Spleen (tissue), 11 donors: ENCODE results near the gene INSR. TPM values are rescaled to one million over a fixed set of nuclear protein-coding genes. Genes with fewer than 3 reads are reported as not detected.

Source experiments
- DNase-seq: peaks from one replicate; pipeline ENCODE4 v3.0.0-alpha.2; 2020
- H3K27ac ChIP-seq, 8 donors: fragments of 200-600 bp; sonication (generic) in 7 of 8; 1 replicate in 4 of 8; 2 replicates in 4 of 8; pipeline versions ENCODE4 v1.5.0 to v1.8.0; 2016 to 2021; ENCODE audit warnings: inconsistent platforms in 4 of 8, mild to moderate bottlenecking in 4 of 8, moderate library complexity in 1 of 8
- H3K27me3 ChIP-seq, 7 donors: fragments of 200-600 bp; sonication (generic) in 6 of 7; replicated peaks in 1 of 7; 1 replicate in 4 of 7; 2 replicates in 3 of 7; pipeline versions ENCODE4 v1.5.0 to v1.8.0; 2016 to 2021; ENCODE audit warnings: inconsistent platforms in 3 of 7, mild to moderate bottlenecking in 1 of 7
- H3K36me3 ChIP-seq, 6 donors: fragments of 200-600 bp; sonication (generic) in 5 of 6; 1 replicate in 4 of 6; 2 replicates in 2 of 6; pipeline versions ENCODE4 v1.5.0 to v1.8.0; 2016 to 2021; ENCODE audit warnings: inconsistent platforms in 2 of 6
- H3K4me1 ChIP-seq, 6 donors: fragments of 200-600 bp; sonication (generic) in 5 of 6; 1 replicate in 3 of 6; 2 replicates in 3 of 6; pipeline versions ENCODE4 v1.5.0 to v1.8.0; 2016 to 2021; ENCODE audit warnings: inconsistent platforms in 3 of 6
- H3K4me3 ChIP-seq, 8 donors: fragments of 200-600 bp; sonication (generic) in 7 of 8; 1 replicate in 4 of 8; 2 replicates in 4 of 8; pipeline versions ENCODE4 v1.5.0 to v1.8.0; 2016 to 2021; ENCODE audit warnings: inconsistent platforms in 4 of 8, mild to moderate bottlenecking in 4 of 8, moderate library complexity in 2 of 8
- H3K9me3 ChIP-seq, 8 donors: fragments of 200-600 bp; sonication (generic) in 7 of 8; 1 replicate in 4 of 8; 2 replicates in 4 of 8; pipeline versions ENCODE4 v1.5.0 to v1.8.0; 2016 to 2021; ENCODE audit warnings: inconsistent platforms in 4 of 8
- POLR2A ChIP-seq, 3 donors: fragments of 450-650 bp; IDR thresholded peaks; one replicate each; pipeline ENCODE4 v1.5.1; 2017; ENCODE audit warnings: antibody characterized with exemption in 3 of 3, mild to moderate bottlenecking in 1 of 3
- POLR2AphosphoS5 ChIP-seq, 3 donors: sonication (generic); formaldehyde crosslinking; IDR thresholded peaks; one replicate each; pipeline ENCODE4 v1.5.1; 2017; ENCODE audit warnings: antibody characterized with exemption in 3 of 3
- WGBS, 5 donors: extraction: QIAGEN DNeasy Blood & Tissue Kit in 3 of 5; methylation state at CpG; one replicate each; pipeline versions ENCODE4 v1.1.5 to v1.1.7; 2013 to 2018; 5-methylcytosine and 5-hydroxymethylcytosine counted together
- intact Hi-C: fragments of 100-400 bp; cut with DNase I; formaldehyde crosslinking; loops from one replicate; pipeline ENCODE4 v1.15.0; 2023; ENCODE audit warnings: low total_unique reads
- polyA plus RNA-seq, 3 donors: library from polyadenylated mRNA; stranded (reverse); fragments of 200-250 nt; gene quantifications; one replicate each; pipeline ENCODE4 v1.2.1, GENCODE V29; 2013
- total RNA-seq, 7 donors: library from RNA; depleted of rRNA in 3 of 7; stranded (reverse); fragments of >200 nt in 3 of 7; fragmentation: NEBNext Ultra II Directional in 4 of 7; extraction: Animal tissue kit (Norgen Biotek cat#: 25700) in 4 of 7; gene quantifications; one replicate each; pipeline versions ENCODE4 v1.1.0 to v1.2.1, GENCODE V29; 2016 to 2021
- TF ChIP-seq, protein P1 (sequence below), 11 experiments: fragments of 200-600 bp in 7 of 11; fragments of 450-650 bp in 4 of 11; sonication (generic) in 4 of 11; IDR thresholded peaks in 8 of 11; conservative IDR thresholded peaks in 3 of 11; 1 replicate in 7 of 11; 2 replicates in 4 of 11; pipeline versions ENCODE4 v1.4.0 to v1.8.0; 2016 to 2021; ENCODE audit warnings: antibody characterized with exemption in 11 of 11, inconsistent platforms in 4 of 11, mild to moderate bottlenecking in 1 of 11
- donor health status: healthy with polysubstance abuse.
- donor health status: DM: no; HTN: no; CAD: no; lungs with moderate emphysema.
- donor health status: DM: no; HTN: no; CAD: no.
- donor health status: Bipolar disorder and iron deficiency.
- donor health status: healthy.
- donor health status: DM: no; HTN: no; CAD: no.
- donor health status: DM: yes; HTN: yes; CAD: no.

INSR gene
- total and polyA plus RNA-seq, 10 donors, result 7.6 to 467 (median 228) TPM

- intact Hi-C loops, result no loop called here
- Histone ChIP-seq H3K4me1 (peaks cover 0 to 80% (median 47%) of the 10 kb centered on the region in 6 donors), H3K27me3 (no peaks in the 10 kb centered on the region), H3K36me3 (peaks cover 0 to 36% (median 0%) of the 10 kb centered on the region in 6 donors), H3K4me3 (no peak overlapping the region), H3K9me3 (no peaks in the 10 kb centered on the region), H3K27ac (peak overlapping the region in 5 of 8 donors; percentile 3 to 72 (median 70))
- WGBS, 5 donors, result 88 to 97% (median 92%) methylated on average over 6 to 10 of the region's 10 CpGs
- TF ChIP-seq POLR2AphosphoS5 (IDR thresholded peaks at IDR 0.05) (peak in 1 of 3 donors; percentile 14), POLR2A (IDR thresholded peaks at IDR 0.05) (no peak)
- TF ChIP-seq, protein P1, sequence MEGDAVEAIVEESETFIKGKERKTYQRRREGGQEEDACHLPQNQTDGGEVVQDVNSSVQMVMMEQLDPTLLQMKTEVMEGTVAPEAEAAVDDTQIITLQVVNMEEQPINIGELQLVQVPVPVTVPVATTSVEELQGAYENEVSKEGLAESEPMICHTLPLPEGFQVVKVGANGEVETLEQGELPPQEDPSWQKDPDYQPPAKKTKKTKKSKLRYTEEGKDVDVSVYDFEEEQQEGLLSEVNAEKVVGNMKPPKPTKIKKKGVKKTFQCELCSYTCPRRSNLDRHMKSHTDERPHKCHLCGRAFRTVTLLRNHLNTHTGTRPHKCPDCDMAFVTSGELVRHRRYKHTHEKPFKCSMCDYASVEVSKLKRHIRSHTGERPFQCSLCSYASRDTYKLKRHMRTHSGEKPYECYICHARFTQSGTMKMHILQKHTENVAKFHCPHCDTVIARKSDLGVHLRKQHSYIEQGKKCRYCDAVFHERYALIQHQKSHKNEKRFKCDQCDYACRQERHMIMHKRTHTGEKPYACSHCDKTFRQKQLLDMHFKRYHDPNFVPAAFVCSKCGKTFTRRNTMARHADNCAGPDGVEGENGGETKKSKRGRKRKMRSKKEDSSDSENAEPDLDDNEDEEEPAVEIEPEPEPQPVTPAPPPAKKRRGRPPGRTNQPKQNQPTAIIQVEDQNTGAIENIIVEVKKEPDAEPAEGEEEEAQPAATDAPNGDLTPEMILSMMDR (IDR thresholded peaks at IDR 0.05 in 8 of 11, conservative IDR thresholded peaks at IDR 0.05 in 3 of 11), result no peak
- no peak for DNase-seq
These were observed 36.0 kb downstream of the INSR start for GRCh38 chr19:7258041-7258839.

DNA sequence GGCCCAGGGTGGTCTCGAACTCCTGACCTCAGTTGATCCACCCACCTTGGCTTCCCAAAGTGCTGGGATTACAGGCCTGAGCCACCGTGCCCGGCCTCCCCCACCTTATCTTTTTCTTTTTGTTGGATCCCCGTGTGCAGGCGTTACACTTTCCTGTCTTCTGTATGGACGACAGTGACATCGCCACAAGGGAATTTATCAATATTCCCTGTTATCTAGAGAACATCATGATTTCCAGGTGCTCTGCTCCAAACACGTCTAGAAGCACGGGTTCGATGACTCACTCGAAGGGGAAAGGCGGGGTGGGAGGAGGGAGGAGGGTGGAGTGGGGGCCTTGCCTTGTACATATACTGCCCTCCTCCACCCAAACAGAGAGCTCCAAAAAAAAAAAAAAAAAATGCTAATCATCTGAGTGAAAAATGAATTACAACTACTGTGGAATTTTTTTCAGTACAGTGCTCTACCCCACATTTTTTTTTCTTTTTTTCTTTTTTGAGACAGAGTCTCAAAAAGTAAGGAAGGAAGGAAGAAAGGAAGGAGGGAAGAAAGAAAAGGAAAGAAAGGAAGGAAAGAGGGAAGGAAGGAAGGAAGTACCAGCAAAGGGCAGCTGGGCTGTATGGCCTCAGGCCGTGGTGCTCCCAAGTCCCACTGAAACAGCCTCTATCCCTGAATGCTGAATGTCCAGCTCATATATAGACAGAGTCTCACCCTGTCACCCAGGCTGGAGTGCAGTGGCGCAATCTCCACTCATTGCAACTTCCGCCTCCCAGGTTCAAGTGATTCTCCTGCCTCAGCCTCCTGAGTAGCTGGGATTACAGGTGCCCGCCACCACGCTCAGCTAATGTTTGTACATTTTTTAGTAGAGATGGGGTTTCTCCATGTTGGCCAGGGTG, 36.8 kb downstream of the INSR start:
- DNase-seq, result peak; percentile 75
- TF ChIP-seq, protein P1 (IDR thresholded peaks at IDR 0.05 in 8 of 11, conservative IDR thresholded peaks at IDR 0.05 in 3 of 11), result no peak
- peak in 1 of 3 donors; percentile 22 for TF ChIP-seq POLR2AphosphoS5 (IDR thresholded peaks at IDR 0.05)
- no peak for TF ChIP-seq POLR2A (IDR thresholded peaks at IDR 0.05)
- WGBS, 5 donors, result 66 to 82% (median 73%) methylated on average over 17 of the region's 17 CpGs
- H3K27me3 ChIP-seq, result no peaks in the 10 kb centered on the region
- H3K9me3 ChIP-seq, result no peaks in the 10 kb centered on the region
- H3K27ac ChIP-seq, result peak overlapping the region in 6 of 8 donors; percentile 3 to 72 (median 55)
- peaks cover 0 to 28% (median 0%) of the 10 kb centered on the region in 6 donors for H3K36me3 ChIP-seq
- peaks cover 0 to 80% (median 42%) of the 10 kb centered on the region in 6 donors for H3K4me1 ChIP-seq
- H3K4me3 ChIP-seq, result no peak overlapping the region
- intact Hi-C loops, result no loop called here

- 73 to 92% (median 84%) methylated on average over 6 of the region's 6 CpGs for WGBS, 5 donors
- Histone ChIP-seq H3K4me1 (peaks cover 0 to 78% (median 40%) of the 10 kb centered on the region in 6 donors), H3K9me3 (no peaks in the 10 kb centered on the region), H3K36me3 (peaks cover 0 to 11% (median 0%) of the 10 kb centered on the region in 6 donors), H3K27ac (peak overlapping the region in 6 of 8 donors; percentile 23 to 72 (median 62)), H3K4me3 (no peak overlapping the region), H3K27me3 (no peaks in the 10 kb centered on the region)
- intact Hi-C loops, result no loop called here
- TF ChIP-seq POLR2A (IDR thresholded peaks at IDR 0.05), result no peak
- TF ChIP-seq POLR2AphosphoS5 (IDR thresholded peaks at IDR 0.05), result no peak
- TF ChIP-seq, protein P1 (IDR thresholded peaks at IDR 0.05 in 8 of 11, conservative IDR thresholded peaks at IDR 0.05 in 3 of 11), result no peak
- DNase-seq, result no peak
These were observed 38.6 kb downstream of the INSR start for GRCh38 chr19:7255631-7256030.
